AG04450 (cell line): ENCODE results near the gene TTC7B. TPM values are rescaled to one million over a fixed set of nuclear protein-coding genes. Genes with fewer than 3 reads are reported as not detected.

Experiments used
- CTCF ChIA-PET: fragments of 300-600, 350-600 bp; formaldehyde crosslinking; extraction: SDS; loops from one replicate; lab custom pipeline; 2022; ENCODE audit warnings: antibody characterized with exemption, inconsistent platforms; lab: Charles Lee
- POLR2A ChIA-PET: fragments of 350-600 bp; formaldehyde crosslinking; extraction: SDS; loops from one replicate; lab custom pipeline; 2021; ENCODE audit warnings: antibody characterized with exemption, inconsistent platforms; lab: Yijun Ruan, JAX
- DNase-seq: peaks from one replicate; pipeline ENCODE4 v3.0.0-alpha.2; 2011; ENCODE audit warnings: low read depth, low spot score
- H3K27ac ChIP-seq: one replicate; pipeline ENCODE4 v1.5.1; 2012; ENCODE audit warnings: low read depth, low read length, control low read depth
- H3K27me3 ChIP-seq: one replicate; pipeline ENCODE4 v1.6.0; 2012; ENCODE audit warnings: low read length; ENCODE audit not compliant: control insufficient read depth, insufficient read depth
- H3K4me3 ChIP-seq: 2 replicates; pipeline ENCODE4 v1.5.1; 2011; ENCODE audit warnings: mild to moderate bottlenecking, low read depth, low read length, control low read depth
- H3K9me3 ChIP-seq: 2 replicates; pipeline ENCODE4 v1.5.1; 2012; ENCODE audit warnings: low read length; ENCODE audit not compliant: control insufficient read depth, insufficient read depth
- polyA plus RNA-seq: library from polyadenylated mRNA; depleted of rRNA; stranded (reverse); fragments of >200 nt; gene quantifications from 2 replicates; pipeline ENCODE4 v1.2.3, GENCODE V29; 2011
- TF ChIP-seq, protein P1 (sequence below): IDR thresholded peaks from 2 replicates; pipeline ENCODE4 v1.5.1; 2011; ENCODE audit warnings: low read depth, low read length, control low read depth, inconsistent platforms

TTC7B gene
- polyA plus RNA-seq, 1 experiment = 36.0 TPM

DNA sequence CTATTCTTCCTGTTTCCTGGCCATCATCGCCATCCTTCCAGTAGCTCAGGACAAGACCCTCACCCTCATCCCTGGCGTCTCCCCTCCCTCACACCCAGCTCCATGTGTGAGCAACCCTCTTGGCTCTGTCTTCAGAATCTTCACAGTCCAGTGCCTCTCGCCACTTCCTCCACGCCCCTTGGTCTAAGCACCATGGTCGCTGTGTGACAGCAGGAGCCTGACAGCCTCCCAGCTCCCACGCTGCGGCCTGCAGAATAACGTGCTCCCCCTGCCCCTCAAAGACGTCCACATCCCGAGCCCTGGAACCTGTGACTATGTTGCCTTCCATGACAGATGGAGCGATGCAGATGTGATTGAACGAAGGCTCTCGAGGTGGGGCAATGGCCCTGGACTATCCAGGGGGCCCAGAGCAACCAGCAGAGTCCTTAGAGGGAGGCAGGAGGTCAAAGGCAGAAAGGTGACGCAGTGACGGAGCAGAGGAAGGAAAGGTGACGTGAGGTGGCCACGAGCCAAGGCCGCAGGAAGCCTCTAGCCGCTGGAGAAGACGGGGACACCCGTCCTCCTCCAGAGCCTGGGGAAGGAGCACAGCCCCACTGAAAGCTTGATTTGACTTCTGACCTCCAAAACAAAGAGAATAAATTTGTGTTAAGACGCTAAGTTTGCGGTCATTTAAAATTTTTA, 279.6 kb downstream of the TTC7B start:
- Histone ChIP-seq H3K4me3 (no peak overlapping the region), H3K27ac (no peak overlapping the region), H3K9me3 (no peaks in the 10 kb centered on the region; the same call in 1 of the 2 replicates), H3K27me3 (no peaks in the 10 kb centered on the region)
- ChIA-PET CTCF (no interaction called here), POLR2A (no interaction called here)
- TF ChIP-seq, protein P1, sequence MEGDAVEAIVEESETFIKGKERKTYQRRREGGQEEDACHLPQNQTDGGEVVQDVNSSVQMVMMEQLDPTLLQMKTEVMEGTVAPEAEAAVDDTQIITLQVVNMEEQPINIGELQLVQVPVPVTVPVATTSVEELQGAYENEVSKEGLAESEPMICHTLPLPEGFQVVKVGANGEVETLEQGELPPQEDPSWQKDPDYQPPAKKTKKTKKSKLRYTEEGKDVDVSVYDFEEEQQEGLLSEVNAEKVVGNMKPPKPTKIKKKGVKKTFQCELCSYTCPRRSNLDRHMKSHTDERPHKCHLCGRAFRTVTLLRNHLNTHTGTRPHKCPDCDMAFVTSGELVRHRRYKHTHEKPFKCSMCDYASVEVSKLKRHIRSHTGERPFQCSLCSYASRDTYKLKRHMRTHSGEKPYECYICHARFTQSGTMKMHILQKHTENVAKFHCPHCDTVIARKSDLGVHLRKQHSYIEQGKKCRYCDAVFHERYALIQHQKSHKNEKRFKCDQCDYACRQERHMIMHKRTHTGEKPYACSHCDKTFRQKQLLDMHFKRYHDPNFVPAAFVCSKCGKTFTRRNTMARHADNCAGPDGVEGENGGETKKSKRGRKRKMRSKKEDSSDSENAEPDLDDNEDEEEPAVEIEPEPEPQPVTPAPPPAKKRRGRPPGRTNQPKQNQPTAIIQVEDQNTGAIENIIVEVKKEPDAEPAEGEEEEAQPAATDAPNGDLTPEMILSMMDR = no peak
- DNase-seq = no peak

DNA sequence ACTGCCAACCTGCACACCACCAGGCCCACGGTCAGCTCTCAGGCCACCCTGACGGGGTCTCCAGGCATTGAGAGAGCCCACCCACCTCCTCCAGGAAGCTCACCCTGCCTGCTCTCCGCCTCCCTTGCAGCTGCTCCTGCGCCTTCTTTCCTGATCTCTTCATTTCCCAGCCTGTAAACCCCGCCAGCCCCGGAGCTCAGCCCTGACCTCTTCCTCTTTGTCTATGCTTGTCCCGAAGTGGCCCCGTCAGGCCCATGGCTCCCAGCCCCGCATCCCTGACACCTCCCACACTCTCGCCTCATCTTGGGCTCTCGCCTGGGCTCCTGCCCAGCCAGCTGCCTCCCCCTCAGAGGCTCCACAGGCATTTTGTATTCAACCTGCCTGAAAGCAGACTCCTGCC, 280.1 kb downstream of the TTC7B start:
- POLR2A ChIA-PET = no interaction called here
- H3K4me3 ChIP-seq = no peak overlapping the region
- H3K27ac ChIP-seq = no peak overlapping the region
- CTCF ChIA-PET = no interaction called here
- H3K9me3 ChIP-seq = no peaks in the 10 kb centered on the region; the same call in 1 of the 2 replicates
- no peak for DNase-seq
- TF ChIP-seq, protein P1 = no peak
- H3K27me3 ChIP-seq = no peaks in the 10 kb centered on the region

DNA sequence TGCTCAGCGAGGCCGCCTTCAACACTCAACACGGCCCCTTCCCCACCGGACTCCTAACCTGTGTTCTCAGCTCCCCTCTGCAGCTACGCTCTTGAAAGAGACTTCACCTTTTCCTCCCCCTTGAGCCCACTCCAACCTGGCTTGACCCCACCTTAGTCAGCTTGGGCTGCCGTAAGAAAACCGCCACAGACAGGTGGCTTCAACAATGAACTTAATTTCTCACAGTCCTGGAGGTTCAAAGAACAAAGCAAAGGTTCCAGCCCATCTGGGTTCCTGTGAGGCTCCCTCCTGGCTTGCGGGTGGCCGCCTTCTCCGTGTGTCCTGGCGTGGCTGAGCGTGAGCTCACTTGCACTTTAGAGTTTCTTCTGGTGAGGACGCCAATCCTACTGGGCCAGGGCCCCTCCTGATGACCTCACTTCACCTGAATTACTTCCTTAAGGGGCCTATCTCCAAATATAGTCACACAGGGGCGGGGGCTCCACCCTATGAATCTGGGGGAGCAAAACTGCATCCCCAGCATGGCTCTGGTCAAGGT, 280.6 kb downstream of the TTC7B start:
- no peak for DNase-seq
- CTCF ChIA-PET = no interaction called here
- TF ChIP-seq, protein P1 = no peak
- Histone ChIP-seq H3K9me3 (no peaks in the 10 kb centered on the region; the same call in 1 of the 2 replicates), H3K27ac (no peak overlapping the region), H3K4me3 (no peak overlapping the region), H3K27me3 (no peaks in the 10 kb centered on the region)
- POLR2A ChIA-PET = no interaction called here

DNA sequence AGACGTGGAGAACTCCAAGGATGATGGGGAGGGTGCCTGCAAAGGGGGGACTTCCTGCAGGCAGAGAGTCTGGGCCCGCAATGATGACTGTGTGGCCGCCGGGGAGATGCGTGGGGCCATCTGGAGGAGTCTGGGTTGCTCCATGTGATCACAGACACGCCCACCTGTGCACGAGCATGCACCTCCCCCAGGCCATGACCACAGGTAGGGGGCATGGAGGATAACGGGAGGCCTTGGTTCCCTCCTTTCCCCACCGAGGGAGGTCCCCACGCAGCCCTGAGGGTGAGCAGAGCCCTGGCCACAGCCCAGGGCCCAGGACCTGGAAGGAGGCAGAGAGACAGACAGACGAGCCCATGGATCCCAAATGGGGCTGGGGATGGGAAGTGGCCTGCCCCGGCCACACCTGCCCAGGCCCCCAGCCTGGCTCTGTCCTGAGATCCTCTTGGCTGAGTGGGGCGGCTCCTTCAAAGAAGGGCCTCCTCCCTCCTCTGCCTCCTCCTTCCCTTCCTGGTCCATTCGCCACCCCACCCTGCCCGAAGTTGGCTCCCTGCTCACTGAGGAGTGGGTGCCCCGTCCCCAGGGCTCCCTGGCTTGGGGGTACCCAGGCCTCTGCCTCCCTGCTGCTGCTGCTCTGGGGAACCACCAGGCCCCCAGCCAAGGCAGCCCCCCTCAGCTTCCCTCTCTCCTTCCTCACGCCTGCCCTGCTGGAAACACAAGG, 281.2 kb downstream of the TTC7B start:
- H3K27me3 ChIP-seq = no peaks in the 10 kb centered on the region
- CTCF ChIA-PET = no interaction called here
- TF ChIP-seq, protein P1 = no peak
- no peak overlapping the region for H3K27ac ChIP-seq
- no peak for DNase-seq
- no peak overlapping the region for H3K4me3 ChIP-seq
- no peaks in the 10 kb centered on the region; the same call in 1 of the 2 replicates for H3K9me3 ChIP-seq
- POLR2A ChIA-PET = no interaction called here
